ENCODE measurements around the gene RFX8. TPM values are rescaled to one million over a fixed set of nuclear protein-coding genes. Genes with fewer than 3 reads are reported as not detected.

The RFX8 gene
- not detected for total RNA-seq

GRCh38 chr2:101474731-101475384, at the start of gene RFX8:
TSS of gene RFX8 (minus strand) at chr2:101475112. CDS start at chr2:101466848, 8,264 bp downstream.

GRCh38 chr2:101387151-101387834, 87.6 kb downstream of the RFX8 start, which contains the start of gene CREG2:
TSS of gene CREG2 (minus strand) at chr2:101387503. CDS start at chr2:101387457, 46 bp downstream.

Other genes with a start within 250 kb of the RFX8 start
- gene CNOT11, start 222.2 kb downstream of the RFX8 start, total RNA-seq: 10 to 100 TPM; 48.9 to 60.9 TPM
- gene RNF149, start 166.4 kb downstream of the RFX8 start, total RNA-seq: 10 to 100 TPM; 36.8 to 49.0 TPM
- gene CREG2, start 87.6 kb downstream of the RFX8 start, total RNA-seq: under 1 TPM; under 0.01 to 0.34 TPM
- gene MAP4K4, start 222.6 kb upstream of the RFX8 start, total RNA-seq: 10 to 100 TPM; 46.5 to 54.6 TPM